HFFc6 (cell line): ENCODE data around the gene CTU2. TPM values are rescaled to one million over a fixed set of nuclear protein-coding genes. Genes with fewer than 3 reads are reported as not detected.

Experiments
- DNase-seq: peaks from one replicate; pipeline ENCODE4 v3.0.0-alpha.2; 2018
- H3K27ac Mint-ChIP-seq: 2 replicates; pipeline ENCODE4 v1.8.0; 2020; ENCODE audit warnings: mild to moderate bottlenecking, mixed read lengths
- H3K27me3 Mint-ChIP-seq: 2 replicates; pipeline ENCODE4 v1.8.0; 2021; ENCODE audit warnings: mild to moderate bottlenecking, moderate library complexity, mixed read lengths; ENCODE audit not compliant: insufficient read depth
- H3K36me3 Mint-ChIP-seq: 2 replicates; pipeline ENCODE4 v1.8.0; 2021; ENCODE audit warnings: low read depth, mixed read lengths
- H3K4me1 Mint-ChIP-seq: 2 replicates; pipeline ENCODE4 v1.8.0; 2020; ENCODE audit warnings: low read depth, mixed read lengths
- H3K4me3 Mint-ChIP-seq: 2 replicates; pipeline ENCODE4 v1.8.0; 2020; ENCODE audit warnings: mild to moderate bottlenecking, moderate library complexity, mixed read lengths
- H3K9me3 Mint-ChIP-seq: 2 replicates; pipeline ENCODE4 v1.8.0; 2020; ENCODE audit warnings: mild to moderate bottlenecking, mixed read lengths
- total RNA-seq, 6 experiments: library from RNA; stranded (reverse); fragmentation: NEBNext Ultra II Directional; extraction: Animal tissue kit (Norgen Biotek cat#: 25700); gene quantifications; 2 replicates in 1 of 6; 3 replicates in 5 of 6; pipeline ENCODE4 v1.2.3, GENCODE V29; 2021
- TF ChIP-seq, protein P1 (sequence below): fragments of 200-600 bp; sonication (generic); IDR thresholded peaks from 2 replicates; pipeline ENCODE4 v1.5.0; 2021; ENCODE audit warnings: antibody characterized with exemption, mild to moderate bottlenecking

CTU2 gene
- total RNA-seq, 6 experiments from 2014 or later, result 26.2 to 37.0 (median 33.2) TPM

- H3K4me1 Mint-ChIP-seq, result no peaks in the 10 kb centered on the region
- H3K36me3 Mint-ChIP-seq, result peaks cover 28% of the 10 kb centered on the region
- H3K27me3 Mint-ChIP-seq, result peaks cover 7% of the 10 kb centered on the region
- TF ChIP-seq, protein P1, sequence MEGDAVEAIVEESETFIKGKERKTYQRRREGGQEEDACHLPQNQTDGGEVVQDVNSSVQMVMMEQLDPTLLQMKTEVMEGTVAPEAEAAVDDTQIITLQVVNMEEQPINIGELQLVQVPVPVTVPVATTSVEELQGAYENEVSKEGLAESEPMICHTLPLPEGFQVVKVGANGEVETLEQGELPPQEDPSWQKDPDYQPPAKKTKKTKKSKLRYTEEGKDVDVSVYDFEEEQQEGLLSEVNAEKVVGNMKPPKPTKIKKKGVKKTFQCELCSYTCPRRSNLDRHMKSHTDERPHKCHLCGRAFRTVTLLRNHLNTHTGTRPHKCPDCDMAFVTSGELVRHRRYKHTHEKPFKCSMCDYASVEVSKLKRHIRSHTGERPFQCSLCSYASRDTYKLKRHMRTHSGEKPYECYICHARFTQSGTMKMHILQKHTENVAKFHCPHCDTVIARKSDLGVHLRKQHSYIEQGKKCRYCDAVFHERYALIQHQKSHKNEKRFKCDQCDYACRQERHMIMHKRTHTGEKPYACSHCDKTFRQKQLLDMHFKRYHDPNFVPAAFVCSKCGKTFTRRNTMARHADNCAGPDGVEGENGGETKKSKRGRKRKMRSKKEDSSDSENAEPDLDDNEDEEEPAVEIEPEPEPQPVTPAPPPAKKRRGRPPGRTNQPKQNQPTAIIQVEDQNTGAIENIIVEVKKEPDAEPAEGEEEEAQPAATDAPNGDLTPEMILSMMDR, result no peak
- no peaks in the 10 kb centered on the region for H3K9me3 Mint-ChIP-seq
- H3K27ac Mint-ChIP-seq, result no peak overlapping the region
- no peak for DNase-seq
- H3K4me3 Mint-ChIP-seq, result no peak overlapping the region
Measured at GRCh38 chr16:88719933-88720296, 13.6 kb downstream of the CTU2 start.

- Mint-ChIP-seq H3K4me1 (no peaks in the 10 kb centered on the region), H3K27ac (peak overlapping the region; percentile 31; the same call in 1 of the 2 replicates), H3K27me3 (peaks cover 7% of the 10 kb centered on the region), H3K4me3 (no peak overlapping the region), H3K9me3 (no peaks in the 10 kb centered on the region), H3K36me3 (peaks cover 25% of the 10 kb centered on the region)
- TF ChIP-seq, protein P1, result no peak
- no peak for DNase-seq
Measured at GRCh38 chr16:88720396-88720970, 14.2 kb downstream of the CTU2 start.

GRCh38 chr16:88721236-88721635, 14.9 kb downstream of the CTU2 start:
- Mint-ChIP-seq H3K4me3 (no peak overlapping the region), H3K27ac (no peak overlapping the region), H3K36me3 (peaks cover 25% of the 10 kb centered on the region), H3K4me1 (no peaks in the 10 kb centered on the region), H3K9me3 (no peaks in the 10 kb centered on the region), H3K27me3 (peaks cover 7% of the 10 kb centered on the region)
- no peak for DNase-seq
- TF ChIP-seq, protein P1, result no peak

- Mint-ChIP-seq H3K4me1 (no peaks in the 10 kb centered on the region), H3K36me3 (peaks cover 17% of the 10 kb centered on the region), H3K27ac (no peak overlapping the region), H3K4me3 (no peak overlapping the region), H3K27me3 (peaks cover 7% of the 10 kb centered on the region), H3K9me3 (no peaks in the 10 kb centered on the region)
- TF ChIP-seq, protein P1, result no peak; the same call in 1 of the 2 replicates
- DNase-seq, result no peak
Measured at GRCh38 chr16:88721815-88722755, 15.8 kb downstream of the CTU2 start.

DNA sequence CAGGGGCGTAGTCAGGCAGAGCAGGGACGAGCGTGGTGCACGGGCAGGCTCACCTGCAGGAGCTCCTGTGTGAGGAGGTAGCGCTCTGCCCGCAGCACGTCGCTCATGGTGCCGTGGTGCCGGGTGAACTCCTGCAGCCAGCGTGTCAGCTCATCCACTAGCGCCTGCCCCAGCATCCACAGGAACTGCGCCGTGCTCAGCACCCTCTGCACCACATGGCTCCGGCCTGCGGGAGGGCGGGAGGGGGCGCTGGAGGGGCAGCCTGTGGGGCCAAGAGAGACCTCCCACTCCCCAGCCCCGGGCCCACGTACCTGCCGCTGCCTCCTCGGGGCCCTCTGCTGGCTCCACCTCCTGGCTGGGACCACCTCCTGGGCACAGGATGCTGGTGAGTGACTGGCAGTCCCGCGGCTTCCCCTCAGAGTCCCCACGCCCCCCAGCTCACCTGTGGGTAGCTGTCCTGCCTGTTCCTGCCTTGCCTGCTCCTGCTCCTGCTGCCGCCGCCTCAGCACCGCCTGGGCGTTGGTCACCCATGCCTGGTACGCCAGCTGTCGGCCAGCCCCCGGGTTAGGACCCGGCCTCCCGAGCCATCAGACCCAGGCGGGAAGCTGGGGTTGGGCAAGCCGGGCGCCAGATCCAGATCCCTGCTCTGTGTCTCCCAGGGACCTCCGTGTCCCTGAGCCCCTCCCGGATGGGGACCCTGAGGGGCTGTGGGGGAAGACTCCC, 16.6 kb downstream of the CTU2 start:
- TF ChIP-seq, protein P1, result no peak
- peaks cover 7% of the 10 kb centered on the region for H3K27me3 Mint-ChIP-seq
- H3K4me3 Mint-ChIP-seq, result no peak overlapping the region
- H3K27ac Mint-ChIP-seq, result no peak overlapping the region
- no peaks in the 10 kb centered on the region for H3K9me3 Mint-ChIP-seq
- DNase-seq, result no peak
- peaks cover 9% of the 10 kb centered on the region; the same call in 1 of the 2 replicates for H3K36me3 Mint-ChIP-seq
- H3K4me1 Mint-ChIP-seq, result no peaks in the 10 kb centered on the region
